Breast epithelium (tissue), 4 donors: ENCODE measurements around the gene SPATA19. TPM values are rescaled to one million over a fixed set of nuclear protein-coding genes. Genes with fewer than 3 reads are reported as not detected.

ENCODE experiments used
- DNase-seq, 2 donors: peaks; one replicate each; pipeline ENCODE4 v3.0.0-alpha.2; 2019; ENCODE audit warnings: low spot score in 2 of 2
- H3K27ac ChIP-seq, 2 donors: fragments of 200-600 bp; sonication (generic) in 1 of 2; one replicate each; pipeline ENCODE4 v1.5.1; 2016 to 2019; ENCODE audit warnings: mild to moderate bottlenecking in 1 of 2
- H3K27me3 ChIP-seq, 2 donors: fragments of 200-600 bp; sonication (generic) in 1 of 2; one replicate each; pipeline versions ENCODE4 v1.5.1 to v1.6.0; 2017 to 2019; ENCODE audit warnings: control low read depth in 1 of 2, mild to moderate bottlenecking in 1 of 2
- H3K36me3 ChIP-seq: fragments of 200-600 bp; one replicate; pipeline ENCODE4 v1.5.1; 2019
- H3K4me1 ChIP-seq, 2 donors: fragments of 200-600 bp; sonication (generic); one replicate each; pipeline ENCODE4 v1.5.1; 2016 to 2019; ENCODE audit warnings: control low read depth in 1 of 2
- H3K4me3 ChIP-seq, 3 donors: fragments of 200-600 bp; sonication (generic); 1 replicate in 2 of 3; 2 replicates in 1 of 3; pipeline ENCODE4 v1.5.1; 2016 to 2019; ENCODE audit warnings: mild to moderate bottlenecking in 3 of 3, moderate library complexity in 2 of 3
- H3K9me3 ChIP-seq, 2 donors: fragments of 200-600 bp; sonication (generic) in 1 of 2; one replicate each; pipeline ENCODE4 v1.5.1; 2016 to 2019; ENCODE audit warnings: control low read depth in 1 of 2
- POLR2A ChIP-seq: fragments of 450-650 bp; IDR thresholded peaks from one replicate; pipeline ENCODE4 v1.6.1; 2016; ENCODE audit warnings: antibody characterized with exemption, mild to moderate bottlenecking, moderate library complexity
- POLR2AphosphoS5 ChIP-seq, 3 donors: sonication (generic); formaldehyde crosslinking; IDR thresholded peaks; one replicate each; pipeline ENCODE4 v1.6.1; 2017; ENCODE audit warnings: antibody characterized with exemption in 3 of 3
- intact Hi-C: fragments of 100-400 bp; cut with DNase I; formaldehyde crosslinking; loops from one replicate; pipeline ENCODE4 v1.15.1; 2023; ENCODE audit warnings: low total_unique reads
- total RNA-seq, 3 donors: library from RNA; depleted of rRNA; stranded (reverse); fragments of >200 nt; gene quantifications; one replicate each; pipeline ENCODE4 v1.1.0, GENCODE V29; 2016
- TF ChIP-seq, protein P1 (sequence below), 3 donors: fragments of 450-650 bp; IDR thresholded peaks; one replicate each; pipeline ENCODE4 v1.5.1; 2016 to 2017; ENCODE audit warnings: antibody characterized with exemption in 3 of 3, mild to moderate bottlenecking in 3 of 3, moderate library complexity in 3 of 3

SPATA19 gene
- total RNA-seq, 3 donors from 2014 or later = not detected

DNA sequence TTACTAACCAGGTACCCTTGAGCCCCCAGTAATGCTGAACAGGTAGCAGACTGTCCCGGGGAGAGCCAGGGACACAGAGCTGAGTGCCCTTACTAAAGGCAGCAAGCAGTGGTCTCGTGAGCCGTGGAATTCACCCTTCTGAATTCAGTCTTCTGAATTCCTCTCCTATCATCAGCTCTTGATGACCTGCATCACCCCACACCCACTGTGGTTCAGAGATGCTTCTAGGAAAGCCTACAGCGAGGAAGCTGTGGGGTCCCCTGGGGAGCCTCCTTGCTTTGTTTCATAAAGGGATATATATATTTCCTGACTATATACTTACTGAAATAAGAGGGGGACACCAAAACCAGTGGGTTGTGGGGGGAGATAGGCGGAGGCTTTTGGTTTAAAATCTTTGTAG lies 2.6 kb downstream of the SPATA19 start:
- Histone ChIP-seq H3K4me1 (no peaks in the 10 kb centered on the region), H3K36me3 (no peaks in the 10 kb centered on the region), H3K9me3 (peaks cover 0 to 5% of the 10 kb centered on the region in 2 donors), H3K4me3 (no peak overlapping the region), H3K27ac (no peak overlapping the region), H3K27me3 (peaks cover 2 to 23% of the 10 kb centered on the region in 2 donors)
- intact Hi-C loops = no loop called here
- DNase-seq = no peak
- TF ChIP-seq, protein P1, sequence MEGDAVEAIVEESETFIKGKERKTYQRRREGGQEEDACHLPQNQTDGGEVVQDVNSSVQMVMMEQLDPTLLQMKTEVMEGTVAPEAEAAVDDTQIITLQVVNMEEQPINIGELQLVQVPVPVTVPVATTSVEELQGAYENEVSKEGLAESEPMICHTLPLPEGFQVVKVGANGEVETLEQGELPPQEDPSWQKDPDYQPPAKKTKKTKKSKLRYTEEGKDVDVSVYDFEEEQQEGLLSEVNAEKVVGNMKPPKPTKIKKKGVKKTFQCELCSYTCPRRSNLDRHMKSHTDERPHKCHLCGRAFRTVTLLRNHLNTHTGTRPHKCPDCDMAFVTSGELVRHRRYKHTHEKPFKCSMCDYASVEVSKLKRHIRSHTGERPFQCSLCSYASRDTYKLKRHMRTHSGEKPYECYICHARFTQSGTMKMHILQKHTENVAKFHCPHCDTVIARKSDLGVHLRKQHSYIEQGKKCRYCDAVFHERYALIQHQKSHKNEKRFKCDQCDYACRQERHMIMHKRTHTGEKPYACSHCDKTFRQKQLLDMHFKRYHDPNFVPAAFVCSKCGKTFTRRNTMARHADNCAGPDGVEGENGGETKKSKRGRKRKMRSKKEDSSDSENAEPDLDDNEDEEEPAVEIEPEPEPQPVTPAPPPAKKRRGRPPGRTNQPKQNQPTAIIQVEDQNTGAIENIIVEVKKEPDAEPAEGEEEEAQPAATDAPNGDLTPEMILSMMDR (IDR thresholded peaks at IDR 0.05) = no peak

- Histone ChIP-seq H3K9me3 (peaks cover 0 to 9% of the 10 kb centered on the region in 2 donors), H3K36me3 (no peaks in the 10 kb centered on the region), H3K27me3 (peaks cover 2 to 29% of the 10 kb centered on the region in 2 donors), H3K27ac (no peak overlapping the region), H3K4me3 (no peak overlapping the region), H3K4me1 (no peaks in the 10 kb centered on the region)
- DNase-seq = no peak
- TF ChIP-seq, protein P1 (IDR thresholded peaks at IDR 0.05) = no peak
- TF ChIP-seq POLR2AphosphoS5 (IDR thresholded peaks at IDR 0.05) (no peak), POLR2A (no peak)
- intact Hi-C loops = no loop called here
These were observed 3.3 kb downstream of the SPATA19 start for GRCh38 chr11:133842053-133842452.

GRCh38 chr11:133841279-133842043 lies 3.9 kb downstream of the SPATA19 start:
- TF ChIP-seq POLR2A (no peak), POLR2AphosphoS5 (IDR thresholded peaks at IDR 0.05) (no peak)
- TF ChIP-seq, protein P1 (IDR thresholded peaks at IDR 0.05) = no peak
- DNase-seq = no peak

GRCh38 chr11:133840479-133840941 lies 4.8 kb downstream of the SPATA19 start:
- H3K36me3 ChIP-seq = no peaks in the 10 kb centered on the region
- TF ChIP-seq, protein P1 (IDR thresholded peaks at IDR 0.05) = no peak
- TF ChIP-seq POLR2AphosphoS5 (IDR thresholded peaks at IDR 0.05) (no peak), POLR2A (no peak)
- peaks cover 2 to 31% of the 10 kb centered on the region in 2 donors for H3K27me3 ChIP-seq
- intact Hi-C loops = no loop called here
- no peaks in the 10 kb centered on the region for H3K4me1 ChIP-seq
- no peak for DNase-seq
- H3K4me3 ChIP-seq = no peak overlapping the region
- peaks cover 0 to 9% of the 10 kb centered on the region in 2 donors for H3K9me3 ChIP-seq
- no peak overlapping the region for H3K27ac ChIP-seq

More at GRCh38 chr11:133841279-133842043, 3.9 kb downstream of the SPATA19 start:
- H3K4me1 ChIP-seq = no peaks in the 10 kb centered on the region
- peaks cover 0 to 9% of the 10 kb centered on the region in 2 donors for H3K9me3 ChIP-seq
- intact Hi-C loops = no loop called here
- H3K27ac ChIP-seq = no peak overlapping the region
- H3K27me3 ChIP-seq = peaks cover 2 to 29% of the 10 kb centered on the region in 2 donors
- no peaks in the 10 kb centered on the region for H3K36me3 ChIP-seq
- no peak overlapping the region for H3K4me3 ChIP-seq
